Common myeloid progenitor, CD34-positive (primary cell): Measurements from ENCODE around the gene CCT6A.
"Not testable (repeated sequence)": the region's sequence is repeated elsewhere in the genome, so short reads cannot be mapped to it uniquely, and the experiment has no call there.

ENCODE experiments used
- CTCF ChIA-PET: fragments of 350-600 bp; sonication (Branson Sonifier 250); formaldehyde crosslinking; loops from one replicate; lab custom pipeline; 2021; ENCODE audit warnings: antibody characterized with exemption; lab: Charles Lee
- POLR2A ChIA-PET: fragments of 350-600 bp; sonication (Branson Sonifier 250); formaldehyde crosslinking; loops from one replicate; lab custom pipeline; 2021; ENCODE audit warnings: antibody characterized with exemption; lab: Charles Lee
- DNase-seq, 3 donors: peaks; one replicate each; pipeline versions ENCODE4 v3.0.0 to v3.0.0-alpha.2; 2013
- H3K27ac ChIP-seq, 2 experiments: 1 replicate in 1 of 2; 2 replicates in 1 of 2; pipeline ENCODE4 v1.7.0; 2013; ENCODE audit warnings: inconsistent platforms in 2 of 2, low read length in 2 of 2, mild to moderate bottlenecking in 2 of 2, low read depth in 1 of 2, moderate library complexity in 1 of 2; ENCODE audit not compliant: severe bottlenecking in 2 of 2, insufficient read depth in 1 of 2, poor library complexity in 1 of 2
- H3K27me3 ChIP-seq, 5 experiments: replicated peaks in 2 of 5; 1 replicate in 3 of 5; 2 replicates in 2 of 5; pipeline versions ENCODE4 v1.6.1 to v1.7.0; 2013; ENCODE audit warnings: low read length in 4 of 5, mild to moderate bottlenecking in 2 of 5, moderate library complexity in 2 of 5, inconsistent platforms in 1 of 5; ENCODE audit not compliant: insufficient read depth in 5 of 5, control insufficient read depth in 4 of 5
- H3K36me3 ChIP-seq, 4 experiments: 1 replicate in 2 of 4; 2 replicates in 2 of 4; pipeline versions ENCODE4 v1.6.1 to v1.7.0; 2013; ENCODE audit warnings: low read length in 3 of 4, control low read depth in 1 of 4, mild to moderate bottlenecking in 1 of 4; ENCODE audit not compliant: control insufficient read depth in 4 of 4, insufficient read depth in 4 of 4
- H3K4me1 ChIP-seq, 4 experiments: 1 replicate in 3 of 4; 2 replicates in 1 of 4; pipeline versions ENCODE4 v1.6.1 to v1.7.1; 2013; ENCODE audit warnings: low read length in 3 of 4, mild to moderate bottlenecking in 3 of 4, control low read depth in 1 of 4, inconsistent platforms in 1 of 4, moderate library complexity in 1 of 4; ENCODE audit not compliant: control insufficient read depth in 4 of 4, insufficient read depth in 4 of 4; ENCODE audit errors: control extremely low read depth in 1 of 4
- H3K4me3 ChIP-seq, 7 experiments: 1 replicate in 4 of 7; 2 replicates in 3 of 7; pipeline versions ENCODE4 v1.5.1 to v1.7.0; 2013; ENCODE audit warnings: mild to moderate bottlenecking in 7 of 7, low read length in 6 of 7, moderate library complexity in 6 of 7, inconsistent platforms in 2 of 7, low read depth in 2 of 7, control low read depth in 1 of 7; ENCODE audit not compliant: insufficient read depth in 4 of 7, control insufficient read depth in 1 of 7; ENCODE audit errors: extremely low read depth in 1 of 7
- H3K9me3 ChIP-seq, 5 experiments: 1 replicate in 4 of 5; 2 replicates in 1 of 5; pipeline versions ENCODE4 v1.6.1 to v1.7.1; 2013; ENCODE audit warnings: low read length in 4 of 5, mild to moderate bottlenecking in 2 of 5, inconsistent platforms in 1 of 5, low read depth in 1 of 5, moderate library complexity in 1 of 5; ENCODE audit not compliant: control insufficient read depth in 4 of 5, insufficient read depth in 2 of 5; ENCODE audit errors: control extremely low read depth in 1 of 5
- WGBS: methylation state at CpG from one replicate; pipeline ENCODE4 v1.1.5; 2013; ENCODE audit not compliant: insufficient coverage; 5-methylcytosine and 5-hydroxymethylcytosine counted together

The CCT6A gene

GRCh38 chr7:56019501-56019900, 32.1 kb upstream of the CCT6A start:
- ChIA-PET POLR2A (no interaction called here), CTCF (interaction anchor here (1.7 kb wide), 1 partner anchor 54 kb away, joined by 4 read pairs; no protein-coding TSS in a partner anchor)
- no peak overlapping the region for H3K4me3 ChIP-seq
- 97% methylated on average over 8 of the region's 9 CpGs for WGBS
- H3K27me3 ChIP-seq, result no peaks in the 10 kb centered on the region
- no peak for DNase-seq
- no peaks in the 10 kb centered on the region for H3K9me3 ChIP-seq
- H3K4me1 ChIP-seq, result no peaks in the 10 kb centered on the region
- H3K36me3 ChIP-seq, result peaks cover 4 to 25% (median 10%) of the 10 kb centered on the region in 4 experiments
- H3K27ac ChIP-seq, result no peak overlapping the region

- Histone ChIP-seq H3K4me1 (no peaks in the 10 kb centered on the region), H3K36me3 (peaks cover 4 to 25% (median 13%) of the 10 kb centered on the region in 4 experiments), H3K9me3 (no peaks in the 10 kb centered on the region), H3K4me3 (no peak overlapping the region), H3K27me3 (no peaks in the 10 kb centered on the region), H3K27ac (no peak overlapping the region)
- CTCF ChIA-PET, result interaction anchor here (1.5 kb wide), 1 partner anchor 7 kb away, joined by 3 read pairs; no protein-coding TSS in a partner anchor
- POLR2A ChIA-PET, result no interaction called here
- DNase-seq, result no peak
These were observed 28.1 kb upstream of the CCT6A start for GRCh38 chr7:56023500-56023899.

- 100% methylated on average over 1 of the region's 2 CpGs for WGBS
- no peaks in the 10 kb centered on the region for H3K4me1 ChIP-seq
- POLR2A ChIA-PET, result no interaction called here
- H3K27me3 ChIP-seq, result no peaks in the 10 kb centered on the region
- CTCF ChIA-PET, result interaction anchor here (0.6 kb wide), 1 partner anchor 49 kb away, joined by 3 read pairs; no protein-coding TSS in a partner anchor
- no peak for DNase-seq
- H3K27ac ChIP-seq, result no peak overlapping the region
- no peaks in the 10 kb centered on the region for H3K9me3 ChIP-seq
- peaks cover 2 to 20% (median 12%) of the 10 kb centered on the region in 4 experiments for H3K36me3 ChIP-seq
- H3K4me3 ChIP-seq, result no peak overlapping the region
These were observed 25.0 kb upstream of the CCT6A start for GRCh38 chr7:56026538-56026937.

- ChIA-PET CTCF (interaction anchor here (0.6 to 0.9 kb wide), 2 partner anchors 12 to 28 kb away, joined by 3 to 4 read pairs; no protein-coding TSS in a partner anchor), POLR2A (no interaction called here)
- peaks cover 2 to 19% (median 10%) of the 10 kb centered on the region in 4 experiments for H3K36me3 ChIP-seq
- DNase-seq, result no peak
- H3K27ac ChIP-seq, result no peak overlapping the region
- no peaks in the 10 kb centered on the region for H3K27me3 ChIP-seq
- H3K9me3 ChIP-seq, result no peaks in the 10 kb centered on the region
- H3K4me1 ChIP-seq, result peaks cover 0 to 8% (median 6%) of the 10 kb centered on the region in 4 experiments
- WGBS, result 96% methylated on average over 5 of the region's 9 CpGs
- no peak overlapping the region for H3K4me3 ChIP-seq
These were observed 22.5 kb upstream of the CCT6A start for GRCh38 chr7:56028942-56029630.

- H3K27ac ChIP-seq, result no peak overlapping the region
- peaks cover 0 to 13% (median 9%) of the 10 kb centered on the region in 4 experiments for H3K4me1 ChIP-seq
- H3K4me3 ChIP-seq, result no peak overlapping the region
- DNase-seq, result no peak
- ChIA-PET CTCF (interaction anchor here (0.8 to 1.0 kb wide), 2 partner anchors 8 to 41 kb away, joined by 3 to 4 read pairs; no protein-coding TSS in a partner anchor), POLR2A (no interaction called here)
- 93% methylated on average over 5 of the region's 8 CpGs for WGBS
- H3K36me3 ChIP-seq, result peaks cover 2 to 19% (median 9%) of the 10 kb centered on the region in 4 experiments
- H3K9me3 ChIP-seq, result no peaks in the 10 kb centered on the region
- H3K27me3 ChIP-seq, result no peaks in the 10 kb centered on the region
These were observed 21.2 kb upstream of the CCT6A start for GRCh38 chr7:56030340-56030739.

GRCh38 chr7:56031556-56031955, 20.0 kb upstream of the CCT6A start:
- H3K36me3 ChIP-seq, result peaks cover 2 to 19% (median 8%) of the 10 kb centered on the region in 4 experiments
- H3K27me3 ChIP-seq, H3K27ac ChIP-seq, H3K9me3 ChIP-seq, DNase-seq, POLR2A ChIA-PET, H3K4me3 ChIP-seq: not testable (repeated sequence)
- CTCF ChIA-PET, result interaction anchor here (0.8 kb wide), 1 partner anchor 9 kb away, joined by 3 read pairs; no protein-coding TSS in a partner anchor
- H3K4me1 ChIP-seq, result peaks cover 0 to 13% (median 9%) of the 10 kb centered on the region in 4 experiments
- WGBS, result 86% methylated on average over 4 of the region's 8 CpGs

GRCh38 chr7:56032578-56032977, 19.0 kb upstream of the CCT6A start:
- DNase-seq, H3K4me3 ChIP-seq, H3K27ac ChIP-seq, POLR2A ChIA-PET, H3K9me3 ChIP-seq, H3K27me3 ChIP-seq: not testable (repeated sequence)
- CTCF ChIA-PET, result interaction anchor here (2.1 to 2.4 kb wide), 3 partner anchors 18 to 41 kb away, joined by 7 to 13 read pairs (median 9); partner anchors contain the start of genes CCT6A and PSPH
- Histone ChIP-seq H3K36me3 (peaks cover 0 to 17% (median 5%) of the 10 kb centered on the region in 4 experiments), H3K4me1 (peaks cover 0 to 13% (median 9%) of the 10 kb centered on the region in 4 experiments)
- WGBS, result 100% methylated on average over 5 of the region's 7 CpGs
